Neural progenitor cell (in vitro differentiated cells): ENCODE measurements around the gene COX19.

ENCODE experiments used
- CTCF ChIP-seq: fragments of 200-600 bp; sonication (generic); IDR thresholded peaks from 2 replicates; pipeline ENCODE4 v1.5.1; 2017; ENCODE audit warnings: antibody characterized with exemption, mild to moderate bottlenecking
- EZH2 ChIP-seq: fragments of 200-600 bp; sonication (generic); IDR thresholded peaks from 2 replicates; pipeline ENCODE4 v1.6.1; 2017; ENCODE audit warnings: antibody characterized with exemption, mild to moderate bottlenecking, moderate library complexity
- EZH2phosphoT487 ChIP-seq: fragments of 200-600 bp; sonication (generic); IDR thresholded peaks from 2 replicates; pipeline ENCODE4 v1.6.1; 2017; ENCODE audit warnings: antibody characterized with exemption

GRCh38 chr7:984361-985126 lies 9.2 kb upstream of the COX19 start:
- TF ChIP-seq CTCF (no peak), EZH2 (no peak), EZH2phosphoT487 (no peak)
